ENCODE data around the gene PCF11. TPM values are rescaled to one million over a fixed set of nuclear protein-coding genes. Genes with fewer than 3 reads are reported as not detected.

PCF11 gene
- total RNA-seq, 4 donors from 2014 or later: 77.2 to 168 (median 112) TPM

DNA sequence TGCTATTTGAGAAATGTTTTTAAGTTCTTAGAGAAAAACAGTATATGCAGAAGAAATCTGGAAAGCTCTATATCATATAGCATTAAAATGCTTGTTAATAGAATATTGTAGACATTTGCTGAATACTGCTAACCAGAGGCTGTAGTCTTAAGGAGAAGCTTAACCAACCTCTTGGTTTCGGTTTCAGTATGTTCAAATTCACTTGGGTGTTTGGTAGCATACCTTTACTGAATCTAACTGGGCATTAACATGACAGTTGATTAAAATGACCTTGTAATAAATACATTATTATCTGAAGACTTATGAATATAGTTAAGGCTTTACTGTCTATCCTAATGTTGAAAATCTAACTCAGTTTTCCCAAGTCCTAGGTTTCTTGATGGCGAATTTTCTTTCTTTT lies 5.4 kb downstream of the PCF11 start:
- Histone ChIP-seq H3K36me3 (peaks cover 15 to 27% of the 10 kb centered on the region in 2 donors), H3K27ac (no peak overlapping the region), H3K4me3 (replicated peaks in 1 of 3) (no peak overlapping the region), H3K27me3 (no peaks in the 10 kb centered on the region), H3K4me1 (peaks cover 12 to 23% of the 10 kb centered on the region in 2 donors), H3K9me3 (no peaks in the 10 kb centered on the region)
- no peak for DNase-seq
- 86 to 92% methylated on average over 2 of the region's 2 CpGs for WGBS, 2 donors
- TF ChIP-seq, protein P1, sequence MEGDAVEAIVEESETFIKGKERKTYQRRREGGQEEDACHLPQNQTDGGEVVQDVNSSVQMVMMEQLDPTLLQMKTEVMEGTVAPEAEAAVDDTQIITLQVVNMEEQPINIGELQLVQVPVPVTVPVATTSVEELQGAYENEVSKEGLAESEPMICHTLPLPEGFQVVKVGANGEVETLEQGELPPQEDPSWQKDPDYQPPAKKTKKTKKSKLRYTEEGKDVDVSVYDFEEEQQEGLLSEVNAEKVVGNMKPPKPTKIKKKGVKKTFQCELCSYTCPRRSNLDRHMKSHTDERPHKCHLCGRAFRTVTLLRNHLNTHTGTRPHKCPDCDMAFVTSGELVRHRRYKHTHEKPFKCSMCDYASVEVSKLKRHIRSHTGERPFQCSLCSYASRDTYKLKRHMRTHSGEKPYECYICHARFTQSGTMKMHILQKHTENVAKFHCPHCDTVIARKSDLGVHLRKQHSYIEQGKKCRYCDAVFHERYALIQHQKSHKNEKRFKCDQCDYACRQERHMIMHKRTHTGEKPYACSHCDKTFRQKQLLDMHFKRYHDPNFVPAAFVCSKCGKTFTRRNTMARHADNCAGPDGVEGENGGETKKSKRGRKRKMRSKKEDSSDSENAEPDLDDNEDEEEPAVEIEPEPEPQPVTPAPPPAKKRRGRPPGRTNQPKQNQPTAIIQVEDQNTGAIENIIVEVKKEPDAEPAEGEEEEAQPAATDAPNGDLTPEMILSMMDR (IDR thresholded peaks at IDR 0.05): no peak
- TF ChIP-seq POLR2A (IDR thresholded peaks at IDR 0.05): no peak
- intact Hi-C loops (cut with DNase I): no loop called here

DNA sequence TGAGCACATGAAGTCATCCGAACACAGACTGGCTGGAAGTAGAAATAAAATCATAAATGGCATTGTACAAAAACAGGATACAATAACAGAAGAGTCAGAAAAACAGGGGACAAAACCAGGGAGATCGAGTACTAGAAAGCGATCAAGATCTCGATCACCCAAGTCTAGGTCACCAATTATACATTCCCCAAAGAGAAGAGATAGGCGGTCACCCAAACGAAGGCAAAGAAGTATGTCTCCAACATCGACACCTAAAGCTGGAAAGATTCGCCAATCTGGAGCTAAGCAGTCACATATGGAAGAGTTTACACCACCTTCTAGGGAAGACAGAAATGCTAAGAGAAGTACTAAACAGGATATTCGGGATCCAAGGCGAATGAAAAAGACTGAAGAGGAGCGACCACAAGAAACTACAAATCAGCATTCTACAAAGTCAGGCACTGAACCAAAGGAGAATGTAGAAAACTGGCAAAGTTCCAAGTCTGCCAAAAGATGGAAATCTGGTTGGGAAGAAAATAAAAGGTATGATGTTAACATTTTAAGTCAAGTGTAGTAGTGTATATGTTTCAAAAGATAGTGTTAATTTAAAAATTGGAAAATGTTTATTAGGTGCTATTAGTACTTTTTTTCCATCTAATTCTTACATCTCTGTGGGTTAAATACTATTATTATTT lies 9.4 kb downstream of the PCF11 start:
- DNase-seq: no peak
- H3K9me3 ChIP-seq: no peaks in the 10 kb centered on the region
- intact Hi-C loops (cut with DNase I): no loop called here
- peaks cover 34 to 48% of the 10 kb centered on the region in 2 donors for H3K36me3 ChIP-seq
- H3K4me1 ChIP-seq: peaks cover 16 to 32% of the 10 kb centered on the region in 2 donors
- TF ChIP-seq, protein P1 (IDR thresholded peaks at IDR 0.05): no peak
- no peak for TF ChIP-seq POLR2A (IDR thresholded peaks at IDR 0.05)
- no peaks in the 10 kb centered on the region for H3K27me3 ChIP-seq
- 96 to 98% methylated on average over 11 of the region's 11 CpGs for WGBS, 2 donors
- no peak overlapping the region for H3K4me3 ChIP-seq (replicated peaks in 1 of 3)
- no peak overlapping the region for H3K27ac ChIP-seq

DNA sequence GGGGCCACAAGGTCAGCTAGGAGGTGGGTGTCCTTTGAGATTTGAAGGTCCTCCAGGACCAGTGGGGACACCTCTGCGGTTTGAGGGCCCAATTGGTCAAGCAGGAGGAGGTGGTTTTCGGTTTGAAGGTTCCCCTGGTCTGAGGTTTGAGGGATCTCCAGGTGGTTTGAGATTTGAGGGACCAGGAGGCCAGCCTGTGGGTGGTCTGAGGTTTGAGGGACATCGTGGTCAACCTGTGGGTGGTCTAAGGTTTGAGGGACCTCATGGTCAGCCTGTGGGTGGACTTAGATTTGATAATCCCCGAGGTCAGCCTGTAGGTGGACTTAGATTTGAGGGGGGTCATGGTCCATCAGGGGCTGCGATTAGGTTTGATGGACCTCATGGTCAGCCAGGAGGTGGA lies 11.8 kb downstream of the PCF11 start:
- intact Hi-C loops (cut with DNase I): no loop called here
- Histone ChIP-seq H3K4me1 (peaks cover 31 to 43% of the 10 kb centered on the region in 2 donors), H3K27ac (no peak overlapping the region), H3K27me3 (no peaks in the 10 kb centered on the region), H3K9me3 (no peaks in the 10 kb centered on the region), H3K36me3 (peaks cover 34 to 48% of the 10 kb centered on the region in 2 donors), H3K4me3 (replicated peaks in 1 of 3) (no peak overlapping the region)
- no peak for TF ChIP-seq POLR2A (IDR thresholded peaks at IDR 0.05)
- TF ChIP-seq, protein P1 (IDR thresholded peaks at IDR 0.05): no peak
- DNase-seq: no peak
- 96 to 98% methylated on average over 5 of the region's 5 CpGs for WGBS, 2 donors

DNA sequence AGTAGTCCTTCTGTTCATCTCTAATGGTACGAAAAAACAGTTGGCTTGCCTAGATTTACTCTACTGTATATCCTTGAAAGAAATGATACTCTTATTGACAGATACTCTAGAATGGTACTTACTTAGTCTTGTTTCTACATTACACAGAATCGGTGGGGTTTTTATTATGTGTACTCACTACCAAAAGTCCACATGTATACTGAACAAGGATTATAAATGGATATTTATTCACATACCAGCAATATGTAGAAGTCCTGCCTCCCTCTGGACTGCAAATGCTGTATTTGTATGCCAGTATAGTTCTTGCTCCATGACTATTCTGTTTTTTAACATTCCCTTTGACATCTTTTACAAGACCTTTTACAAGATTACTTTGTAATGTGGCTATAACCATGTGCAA lies 13.9 kb downstream of the PCF11 start:
- H3K4me3 ChIP-seq (replicated peaks in 1 of 3): no peak overlapping the region
- TF ChIP-seq, protein P1 (IDR thresholded peaks at IDR 0.05): no peak
- no peak for TF ChIP-seq POLR2A (IDR thresholded peaks at IDR 0.05)
- intact Hi-C loops (cut with DNase I): loop anchor here (10.0 kb wide), 1 partner anchor 114 kb away; the partner anchor contains the start of gene CCDC90B
- peaks cover 36 to 53% of the 10 kb centered on the region in 2 donors for H3K4me1 ChIP-seq
- H3K27ac ChIP-seq: no peak overlapping the region
- 76 to 83% methylated on average over 2 of the region's 2 CpGs for WGBS, 2 donors
- H3K27me3 ChIP-seq: no peaks in the 10 kb centered on the region
- DNase-seq: no peak
- no peaks in the 10 kb centered on the region for H3K9me3 ChIP-seq
- peaks cover 27 to 30% of the 10 kb centered on the region in 2 donors for H3K36me3 ChIP-seq

DNA sequence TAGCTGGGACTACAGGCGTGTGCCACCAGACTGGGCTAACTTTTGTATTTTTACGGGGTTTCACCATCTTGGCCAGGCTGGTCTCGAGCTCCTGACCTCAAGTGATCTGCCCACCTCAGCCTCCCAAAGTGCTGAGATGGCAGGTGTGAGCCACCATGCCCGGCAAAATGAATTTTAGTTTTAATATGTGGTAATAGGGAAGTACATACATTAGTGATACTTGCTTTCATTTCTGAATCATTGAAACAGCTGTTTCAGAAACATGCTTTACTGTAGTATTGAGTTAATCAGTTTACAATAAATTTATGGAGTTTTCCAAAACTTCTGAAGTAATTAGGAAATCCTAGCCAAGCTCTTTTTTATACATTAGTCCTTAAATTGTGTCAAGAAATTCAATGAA lies 15.6 kb downstream of the PCF11 start:
- no peak for DNase-seq
- H3K4me3 ChIP-seq (replicated peaks in 1 of 3): no peak overlapping the region
- TF ChIP-seq, protein P1 (IDR thresholded peaks at IDR 0.05): no peak
- no peak for TF ChIP-seq POLR2A (IDR thresholded peaks at IDR 0.05)
- H3K36me3 ChIP-seq: peaks cover 20 to 24% of the 10 kb centered on the region in 2 donors
- intact Hi-C loops (cut with DNase I): loop anchor here (10.0 kb wide), 1 partner anchor 112 kb away; the partner anchor contains the start of gene CCDC90B
- WGBS, 2 donors: 92 to 93% methylated on average over 4 of the region's 4 CpGs
- no peak overlapping the region for H3K27ac ChIP-seq
- H3K9me3 ChIP-seq: no peaks in the 10 kb centered on the region
- peaks cover 36 to 53% of the 10 kb centered on the region in 2 donors for H3K4me1 ChIP-seq
- H3K27me3 ChIP-seq: no peaks in the 10 kb centered on the region

Data from thyroid gland (tissue), 4 donors.